NCI-H226 (cell line): ENCODE measurements around the gene CCDC134.
"Not testable (repeated sequence)": the region's sequence is repeated elsewhere in the genome, so short reads cannot be mapped to it uniquely, and the experiment has no call there.

Source experiments
- DNase-seq: peaks from one replicate; pipeline ENCODE4 v3.0.0-alpha.2; 2015

CCDC134 gene

GRCh38 chr22:41845380-41846267 is 45.1 kb downstream of the CCDC134 start:
- DNase-seq: peak; percentile 29

GRCh38 chr22:41846268-41846987 is 45.9 kb downstream of the CCDC134 start:
- no peak for DNase-seq

- no peak for DNase-seq
Measured at GRCh38 chr22:41847300-41847699, 46.8 kb downstream of the CCDC134 start.

GRCh38 chr22:41848468-41848867 is 48.0 kb downstream of the CCDC134 start:
- no peak for DNase-seq

- no peak for DNase-seq
Measured at GRCh38 chr22:41856469-41856868, 56.0 kb downstream of the CCDC134 start.

GRCh38 chr22:41857155-41857859 is 56.8 kb downstream of the CCDC134 start:
- no peak for DNase-seq

- DNase-seq: no peak
Measured at GRCh38 chr22:41857860-41858199, 57.4 kb downstream of the CCDC134 start.

- DNase-seq: no peak
Measured at GRCh38 chr22:41862160-41862529, 61.7 kb downstream of the CCDC134 start.

- no peak for DNase-seq
Measured at GRCh38 chr22:41862530-41863266, 62.2 kb downstream of the CCDC134 start.

- no peak for DNase-seq
Measured at GRCh38 chr22:41863472-41863871, 63.0 kb downstream of the CCDC134 start.

GRCh38 chr22:41868556-41868955 is 68.1 kb downstream of the CCDC134 start:
- no peak for DNase-seq

- DNase-seq: not testable (repeated sequence)
Measured at GRCh38 chr22:41870081-41870480, 69.6 kb downstream of the CCDC134 start.

GRCh38 chr22:41870786-41871185 is 70.3 kb downstream of the CCDC134 start:
- DNase-seq: no peak

GRCh38 chr22:41873391-41873790 is 72.9 kb downstream of the CCDC134 start:
- no peak for DNase-seq

- DNase-seq: no peak
Measured at GRCh38 chr22:41874090-41874489, 73.6 kb downstream of the CCDC134 start.

- no peak for DNase-seq
Measured at GRCh38 chr22:41875531-41876270, 75.2 kb downstream of the CCDC134 start.
